GM23338 (cell line): ENCODE measurements around the gene TTC28. TPM values are rescaled to one million over a fixed set of nuclear protein-coding genes. Genes with fewer than 3 reads are reported as not detected.

Source experiments
- ATAC-seq: fragments of 200-7000 bp; cut with Tn5 transposase; 3 replicates; pipeline ENCODE4 v1.9.1; 2020
- DNase-seq: peaks from one replicate; pipeline ENCODE4 v3.0.0-alpha.2; 2015; ENCODE audit warnings: low spot score
- H2AFZ ChIP-seq: fragments of 200-600 bp; sonication (generic); 2 replicates; pipeline ENCODE4 v1.8.0; 2016; ENCODE audit warnings: antibody characterized with exemption, mild to moderate bottlenecking, moderate library complexity
- H3F3A ChIP-seq: fragments of 200-600 bp; sonication (generic); replicated peaks from 2 replicates; pipeline ENCODE4 v1.8.0; 2017; ENCODE audit warnings: antibody characterized with exemption, mixed run types, low read depth
- H3K27ac ChIP-seq: fragments of 200-600 bp; sonication (generic); 2 replicates; pipeline ENCODE4 v1.6.1; 2016; ENCODE audit warnings: low read depth
- H3K27me3 ChIP-seq: fragments of 200-600 bp; sonication (generic); 2 replicates; pipeline ENCODE4 v1.8.0; 2016; ENCODE audit warnings: mild to moderate bottlenecking, mixed run types, moderate library complexity; ENCODE audit not compliant: insufficient read depth
- H3K36me3 ChIP-seq: fragments of 200-600 bp; sonication (generic); 2 replicates; pipeline ENCODE4 v1.8.0; 2016; ENCODE audit warnings: mild to moderate bottlenecking; ENCODE audit not compliant: insufficient read depth
- H3K4me1 ChIP-seq: fragments of 200-600 bp; sonication (generic); 2 replicates; pipeline ENCODE4 v1.8.0; 2016; ENCODE audit warnings: mild to moderate bottlenecking, moderate library complexity; ENCODE audit not compliant: insufficient read depth
- H3K4me2 ChIP-seq: fragments of 200-600 bp; sonication (generic); 2 replicates; pipeline ENCODE4 v1.7.1; 2017; ENCODE audit warnings: mixed run types
- H3K4me3 ChIP-seq: fragments of 200-600 bp; sonication (generic); 2 replicates; pipeline ENCODE4 v1.6.1; 2016; ENCODE audit warnings: mixed run types
- H3K79me2 ChIP-seq: fragments of 200-600 bp; sonication (generic); replicated peaks from 2 replicates; pipeline ENCODE4 v1.8.0; 2017; ENCODE audit warnings: mild to moderate bottlenecking; ENCODE audit not compliant: insufficient read depth
- H3K9me2 ChIP-seq: fragments of 200-600 bp; sonication (generic); 2 replicates; pipeline ENCODE4 v1.8.0; 2017; ENCODE audit not compliant: insufficient read depth
- H4K20me1 ChIP-seq: fragments of 200-600 bp; sonication (generic); replicated peaks from 2 replicates; pipeline ENCODE4 v1.8.0; 2017; ENCODE audit warnings: mild to moderate bottlenecking; ENCODE audit not compliant: insufficient read depth
- H3K27ac Mint-ChIP-seq: 2 replicates; pipeline ENCODE4 v1.8.0; 2020; ENCODE audit warnings: inconsistent platforms, mild to moderate bottlenecking, moderate library complexity, mixed read lengths
- H3K27me3 Mint-ChIP-seq: 3 replicates; pipeline ENCODE4 v1.8.0; 2022; ENCODE audit warnings: low read depth, mild to moderate bottlenecking, moderate library complexity, mixed read lengths, inconsistent platforms; ENCODE audit not compliant: insufficient read depth, poor library complexity
- H3K36me3 Mint-ChIP-seq: 3 replicates; pipeline ENCODE4 v1.8.0; 2021; ENCODE audit warnings: low read depth, mild to moderate bottlenecking, inconsistent platforms, moderate library complexity, mixed read lengths
- H3K4me1 Mint-ChIP-seq: 3 replicates; pipeline ENCODE4 v1.8.0; 2020; ENCODE audit warnings: mild to moderate bottlenecking, inconsistent platforms, mixed read lengths
- H3K4me3 Mint-ChIP-seq: 3 replicates; pipeline ENCODE4 v1.8.0; 2021; ENCODE audit warnings: moderate library complexity, mild to moderate bottlenecking, inconsistent platforms, mixed read lengths
- H3K9me3 Mint-ChIP-seq: 3 replicates; pipeline ENCODE4 v1.8.0; 2020; ENCODE audit warnings: moderate library complexity, mild to moderate bottlenecking, inconsistent platforms, mixed read lengths
- CREB1 ChIP-seq: fragments of 250-450 bp; sonication (Bioruptor Pico); IDR thresholded peaks from 2 replicates; pipeline ENCODE4 v1.5.0; 2020; ENCODE audit warnings: low read depth, mild to moderate bottlenecking, moderate library complexity
- CTCF ChIP-seq, 2 experiments: fragments of 200-600 bp in 1 of 2; sonication (generic) in 1 of 2; conservative IDR thresholded peaks; 2 replicates each; pipeline versions ENCODE4 v1.5.1 to v1.6.1; 2016 to 2017; ENCODE audit warnings: antibody characterized with exemption in 2 of 2, low read depth in 2 of 2, mild to moderate bottlenecking in 2 of 2, moderate library complexity in 1 of 2
- EZH2 ChIP-seq: fragments of 200-600 bp; sonication (generic); IDR thresholded peaks from one replicate; pipeline ENCODE4 v1.8.0; 2017; ENCODE audit warnings: antibody characterized with exemption, mild to moderate bottlenecking, low read depth; ENCODE audit not compliant: unreplicated experiment
- JUNB ChIP-seq: IDR thresholded peaks from one replicate; pipeline ENCODE4 v1.6.1; 2016; ENCODE audit warnings: antibody characterized with exemption; ENCODE audit not compliant: unreplicated experiment
- NANOG ChIP-seq: IDR thresholded peaks from 2 replicates; pipeline ENCODE4 v1.6.1; 2016; ENCODE audit warnings: antibody characterized with exemption, borderline replicate concordance
- POLR2AphosphoS5 ChIP-seq: IDR thresholded peaks from 2 replicates; pipeline ENCODE4 v1.6.1; 2016; ENCODE audit warnings: antibody characterized with exemption, low read depth
- ZNF114 ChIP-seq: fragments of 250-450 bp; sonication (Bioruptor Pico); IDR thresholded peaks from 2 replicates; pipeline ENCODE4 v1.5.0; 2020; ENCODE audit warnings: mild to moderate bottlenecking, moderate library complexity
- polyA plus RNA-seq: library from polyadenylated mRNA; unstranded; fragments of >200 nt; fragmentation: Nextera tagmentation; extraction: Ambion mirVana; gene quantifications from 2 replicates; pipeline ENCODE4 v1.2.1, GENCODE V29; 2016
- total RNA-seq: library from RNA; depleted of rRNA; stranded (reverse); fragments of >200 nt; shearing (Covaris generic); gene quantifications from 2 replicates; pipeline ENCODE4 v1.2.3, GENCODE V29; 2014
- TF ChIP-seq, protein P1 (sequence below): IDR thresholded peaks from one replicate; pipeline ENCODE4 v1.6.1; 2018; ENCODE audit warnings: antibody characterized with exemption; ENCODE audit not compliant: unreplicated experiment

TTC28 gene
- total and polyA plus RNA-seq, 2 experiments from 2014 or later: 4.5 to 16.1 TPM

DNA sequence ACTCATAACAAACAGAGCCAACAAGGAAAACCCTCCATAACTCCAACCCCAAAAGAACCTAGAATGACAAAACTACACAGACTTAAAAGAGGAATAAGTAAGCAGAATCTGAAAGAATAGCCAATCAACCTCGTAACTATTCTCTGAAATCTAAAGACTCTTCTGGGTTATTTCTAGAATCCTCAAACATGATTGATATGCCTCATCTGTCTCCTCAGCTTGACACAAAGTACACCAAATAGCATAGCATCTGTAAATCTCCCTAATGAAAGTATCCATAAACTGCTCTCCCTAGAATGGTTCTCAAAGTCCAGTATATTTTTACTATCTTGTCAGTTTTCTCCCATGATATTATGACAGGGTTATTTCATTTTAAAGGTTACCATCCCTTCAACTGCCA lies 195.0 kb downstream of the TTC28 start:
- Histone ChIP-seq H3F3A (no peaks in the 10 kb centered on the region), H3K9me2 (no peaks in the 10 kb centered on the region), H3K36me3 (no peaks in the 10 kb centered on the region), H3K27me3 (no peaks in the 10 kb centered on the region), H4K20me1 (no peaks in the 10 kb centered on the region), H2AFZ (no peak overlapping the region), H3K4me2 (no peak overlapping the region), H3K4me1 (no peaks in the 10 kb centered on the region), H3K79me2 (no peaks in the 10 kb centered on the region), H3K4me3 (no peak overlapping the region), H3K27ac (no peak overlapping the region)
- Mint-ChIP-seq H3K4me3 (no peak overlapping the region), H3K9me3 (no peaks in the 10 kb centered on the region), H3K4me1 (peaks cover 13% of the 10 kb centered on the region), H3K27me3 (no peaks in the 10 kb centered on the region), H3K36me3 (no peaks in the 10 kb centered on the region), H3K27ac (no peak overlapping the region)
- TF ChIP-seq POLR2AphosphoS5: no peak
- TF ChIP-seq, protein P1, sequence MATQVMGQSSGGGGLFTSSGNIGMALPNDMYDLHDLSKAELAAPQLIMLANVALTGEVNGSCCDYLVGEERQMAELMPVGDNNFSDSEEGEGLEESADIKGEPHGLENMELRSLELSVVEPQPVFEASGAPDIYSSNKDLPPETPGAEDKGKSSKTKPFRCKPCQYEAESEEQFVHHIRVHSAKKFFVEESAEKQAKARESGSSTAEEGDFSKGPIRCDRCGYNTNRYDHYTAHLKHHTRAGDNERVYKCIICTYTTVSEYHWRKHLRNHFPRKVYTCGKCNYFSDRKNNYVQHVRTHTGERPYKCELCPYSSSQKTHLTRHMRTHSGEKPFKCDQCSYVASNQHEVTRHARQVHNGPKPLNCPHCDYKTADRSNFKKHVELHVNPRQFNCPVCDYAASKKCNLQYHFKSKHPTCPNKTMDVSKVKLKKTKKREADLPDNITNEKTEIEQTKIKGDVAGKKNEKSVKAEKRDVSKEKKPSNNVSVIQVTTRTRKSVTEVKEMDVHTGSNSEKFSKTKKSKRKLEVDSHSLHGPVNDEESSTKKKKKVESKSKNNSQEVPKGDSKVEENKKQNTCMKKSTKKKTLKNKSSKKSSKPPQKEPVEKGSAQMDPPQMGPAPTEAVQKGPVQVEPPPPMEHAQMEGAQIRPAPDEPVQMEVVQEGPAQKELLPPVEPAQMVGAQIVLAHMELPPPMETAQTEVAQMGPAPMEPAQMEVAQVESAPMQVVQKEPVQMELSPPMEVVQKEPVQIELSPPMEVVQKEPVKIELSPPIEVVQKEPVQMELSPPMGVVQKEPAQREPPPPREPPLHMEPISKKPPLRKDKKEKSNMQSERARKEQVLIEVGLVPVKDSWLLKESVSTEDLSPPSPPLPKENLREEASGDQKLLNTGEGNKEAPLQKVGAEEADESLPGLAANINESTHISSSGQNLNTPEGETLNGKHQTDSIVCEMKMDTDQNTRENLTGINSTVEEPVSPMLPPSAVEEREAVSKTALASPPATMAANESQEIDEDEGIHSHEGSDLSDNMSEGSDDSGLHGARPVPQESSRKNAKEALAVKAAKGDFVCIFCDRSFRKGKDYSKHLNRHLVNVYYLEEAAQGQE: no peak
- TF ChIP-seq NANOG: no peak
- TF ChIP-seq CREB1 (CRISPR knock-in tag): no peak
- TF ChIP-seq EZH2: no peak
- ATAC-seq (no peak), DNase-seq (no peak)

GRCh38 chr22:28481725-28482124 lies 197.9 kb downstream of the TTC28 start:
- no peak for DNase-seq
- H3K27me3 Mint-ChIP-seq: no peaks in the 10 kb centered on the region
- Histone ChIP-seq H3K4me1 (no peaks in the 10 kb centered on the region), H3K9me2 (no peaks in the 10 kb centered on the region), H3K4me2 (no peak overlapping the region), H4K20me1 (no peaks in the 10 kb centered on the region), H3K36me3 (no peaks in the 10 kb centered on the region), H2AFZ (no peak overlapping the region), H3K27me3 (no peaks in the 10 kb centered on the region), H3F3A (no peaks in the 10 kb centered on the region), H3K79me2 (no peaks in the 10 kb centered on the region), H3K27ac (no peak overlapping the region), H3K4me3 (no peak overlapping the region)
- ATAC-seq: no peak
- H3K36me3 Mint-ChIP-seq: no peaks in the 10 kb centered on the region
- H3K4me1 Mint-ChIP-seq: peaks cover 17% of the 10 kb centered on the region
- no peaks in the 10 kb centered on the region for H3K9me3 Mint-ChIP-seq
- no peak overlapping the region for H3K4me3 Mint-ChIP-seq
- no peak overlapping the region for H3K27ac Mint-ChIP-seq
- TF ChIP-seq POLR2AphosphoS5: no peak
- TF ChIP-seq NANOG: no peak
- TF ChIP-seq, protein P1: no peak
- TF ChIP-seq EZH2: no peak
- no peak for TF ChIP-seq JUNB
- TF ChIP-seq CREB1 (CRISPR knock-in tag): no peak
- TF ChIP-seq CTCF (conservative IDR thresholded peaks at IDR 0.05; ENCODE audit: low read depth in 2 of 2): no peak
- no peak for TF ChIP-seq ZNF114 (CRISPR knock-in tag)
